PFSK-1 (cell line): ENCODE results near the gene ITGAD.

ENCODE experiments used
- FOXP2 ChIP-seq: optimal IDR thresholded peaks from 2 replicates; pipeline ENCODE3; 2011; ENCODE audit warnings: borderline replicate concordance, control low read depth, inconsistent platforms; ENCODE audit not compliant: insufficient read depth; ENCODE audit errors: extremely low read length, extremely low read depth
- POLR2AphosphoS5 ChIP-seq: IDR thresholded peaks from 2 replicates; pipeline ENCODE4 v1.6.1; 2012; ENCODE audit warnings: low read depth, mild to moderate bottlenecking, control low read depth, low read length, moderate library complexity

GRCh38 chr16:31411024-31411844 is 18.1 kb downstream of the ITGAD start:
- TF ChIP-seq FOXP2 (no peak), POLR2AphosphoS5 (no peak)
